ENCODE data around the gene DIAPH3.

DIAPH3 gene

GRCh38 chr13:59659981-59660380 is 503.7 kb downstream of the DIAPH3 start:
- DNase-seq: no peak

- no peak for DNase-seq
These were observed 504.9 kb downstream of the DIAPH3 start for GRCh38 chr13:59658738-59659330.

DNA sequence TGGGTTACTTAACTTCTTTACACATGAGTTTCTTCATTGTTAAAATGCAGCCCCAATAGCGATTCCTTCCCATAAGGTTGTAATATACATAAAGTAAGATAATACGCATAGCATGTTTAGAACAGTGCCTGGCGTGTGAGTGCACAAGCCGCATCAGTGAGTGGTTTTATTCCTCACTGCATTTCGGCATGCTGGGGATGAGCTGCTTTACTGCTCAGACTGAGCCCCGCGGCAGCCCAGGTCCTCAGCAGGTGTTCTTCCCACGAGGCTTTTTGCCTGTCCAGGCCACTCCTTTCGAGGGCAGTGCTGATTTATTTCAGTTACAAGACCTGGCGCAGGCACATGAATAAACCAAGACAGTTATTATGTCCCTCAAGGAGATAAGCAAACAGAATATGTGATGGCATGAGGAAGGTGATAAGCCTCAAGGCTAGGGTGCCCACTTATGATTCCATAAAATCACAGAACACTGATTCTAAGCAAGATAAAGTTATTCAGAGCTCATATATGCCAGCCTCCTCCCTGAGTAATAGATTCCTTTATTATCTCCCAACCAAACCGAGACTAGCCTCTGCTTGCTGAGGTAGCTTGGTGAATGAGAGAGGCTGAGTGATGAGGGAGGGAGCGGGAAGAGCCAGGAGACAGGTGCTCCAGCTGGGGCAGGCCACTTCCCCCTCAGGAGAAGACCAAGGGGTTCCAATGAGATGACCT is 505.5 kb downstream of the DIAPH3 start:
- no peak for DNase-seq

DNA sequence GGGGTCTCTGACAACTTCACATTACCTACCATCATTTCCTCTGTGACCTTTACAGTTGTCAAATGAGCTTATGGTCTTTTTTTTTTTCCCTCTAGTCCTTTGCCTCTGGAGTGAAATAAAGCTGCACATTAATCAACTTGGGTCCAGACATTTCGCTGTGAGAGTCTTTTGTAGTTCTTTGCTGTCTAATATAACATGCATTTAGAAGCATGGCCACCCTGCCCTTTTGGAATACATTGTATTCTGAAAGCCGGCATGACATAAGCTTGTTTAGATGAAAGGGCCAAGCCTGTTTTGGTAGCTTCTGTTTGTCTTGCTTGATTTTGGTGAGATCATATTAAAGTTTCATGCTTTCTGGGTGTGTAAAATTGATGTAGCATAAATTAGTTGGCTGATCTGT is 509.8 kb downstream of the DIAPH3 start:
- no peak for DNase-seq

GRCh38 chr13:59651479-59651878 is 512.2 kb downstream of the DIAPH3 start:
- no peak for DNase-seq

- DNase-seq: no peak
These were observed 519.7 kb downstream of the DIAPH3 start for GRCh38 chr13:59643906-59644626.

DNA sequence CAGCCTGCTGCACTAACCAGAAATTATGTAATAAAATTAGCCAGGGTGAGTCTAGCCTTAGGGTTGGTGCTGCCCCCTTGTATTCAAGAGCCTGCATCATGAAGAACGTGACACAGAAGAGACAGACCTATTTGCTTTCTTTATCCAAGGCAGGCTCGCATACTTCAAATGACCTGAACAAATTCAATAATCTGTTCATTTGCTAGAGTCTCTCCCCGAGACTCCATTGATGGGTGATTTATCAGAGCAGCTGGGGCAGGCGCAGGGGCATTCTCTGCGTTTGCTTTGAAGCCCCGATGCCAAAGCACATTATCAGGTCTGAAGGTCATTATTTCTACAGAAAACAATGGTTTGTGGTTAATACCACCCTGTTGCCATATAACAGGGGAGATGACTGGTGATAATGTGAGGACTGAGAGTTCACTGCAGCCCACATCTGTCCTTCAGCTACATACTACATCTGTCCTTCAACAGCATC is 520.3 kb downstream of the DIAPH3 start:
- no peak for DNase-seq

- DNase-seq: no peak
These were observed 521.9 kb downstream of the DIAPH3 start for GRCh38 chr13:59641817-59642216.

DNA sequence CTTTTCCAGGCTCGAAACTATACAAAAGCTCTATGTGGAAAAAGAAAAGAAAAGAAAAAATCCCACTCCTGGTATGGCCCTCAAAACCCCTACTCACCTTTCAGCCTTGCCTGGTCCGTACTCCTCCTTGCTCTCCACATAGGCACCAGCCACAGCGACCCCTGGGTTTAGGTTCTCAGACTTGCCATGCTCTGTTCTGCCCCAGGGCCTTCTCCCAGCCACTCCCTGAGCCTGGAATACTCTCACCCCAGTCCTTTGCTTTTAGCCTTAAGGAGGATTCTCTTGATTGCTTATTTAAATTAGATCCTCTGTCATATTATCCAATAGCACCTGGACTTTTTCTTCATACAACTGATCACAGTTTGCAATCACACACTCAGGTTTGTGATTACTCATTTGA is 522.5 kb downstream of the DIAPH3 start:
- no peak for DNase-seq

- no peak for DNase-seq
These were observed 525.3 kb downstream of the DIAPH3 start for GRCh38 chr13:59638404-59638803.

- no peak for DNase-seq
These were observed 528.1 kb downstream of the DIAPH3 start for GRCh38 chr13:59635589-59635988.

DNA sequence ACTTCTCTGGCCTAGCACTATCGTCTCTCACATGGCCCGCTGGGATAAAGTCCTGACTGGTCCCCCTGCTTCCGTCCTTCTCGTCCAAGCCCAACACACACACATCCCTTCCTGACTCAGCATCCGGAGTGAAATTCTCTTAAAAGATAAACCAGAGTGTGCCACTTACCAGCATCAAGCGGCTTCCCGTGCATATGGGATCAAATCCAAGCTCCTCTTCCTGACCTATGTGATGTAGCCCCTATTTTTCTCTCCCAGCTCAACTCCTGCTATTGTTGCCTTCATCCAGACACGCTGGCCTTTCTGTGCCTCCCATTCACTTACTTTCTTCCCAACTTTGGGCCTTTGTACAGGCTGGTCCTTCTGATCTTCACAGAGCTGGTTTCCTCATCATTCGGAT is 530.4 kb downstream of the DIAPH3 start:
- no peak for DNase-seq

GRCh38 chr13:59631271-59631670 is 532.5 kb downstream of the DIAPH3 start:
- DNase-seq: no peak

GRCh38 chr13:59625111-59625510 is 538.6 kb downstream of the DIAPH3 start:
- no peak for DNase-seq

DNA sequence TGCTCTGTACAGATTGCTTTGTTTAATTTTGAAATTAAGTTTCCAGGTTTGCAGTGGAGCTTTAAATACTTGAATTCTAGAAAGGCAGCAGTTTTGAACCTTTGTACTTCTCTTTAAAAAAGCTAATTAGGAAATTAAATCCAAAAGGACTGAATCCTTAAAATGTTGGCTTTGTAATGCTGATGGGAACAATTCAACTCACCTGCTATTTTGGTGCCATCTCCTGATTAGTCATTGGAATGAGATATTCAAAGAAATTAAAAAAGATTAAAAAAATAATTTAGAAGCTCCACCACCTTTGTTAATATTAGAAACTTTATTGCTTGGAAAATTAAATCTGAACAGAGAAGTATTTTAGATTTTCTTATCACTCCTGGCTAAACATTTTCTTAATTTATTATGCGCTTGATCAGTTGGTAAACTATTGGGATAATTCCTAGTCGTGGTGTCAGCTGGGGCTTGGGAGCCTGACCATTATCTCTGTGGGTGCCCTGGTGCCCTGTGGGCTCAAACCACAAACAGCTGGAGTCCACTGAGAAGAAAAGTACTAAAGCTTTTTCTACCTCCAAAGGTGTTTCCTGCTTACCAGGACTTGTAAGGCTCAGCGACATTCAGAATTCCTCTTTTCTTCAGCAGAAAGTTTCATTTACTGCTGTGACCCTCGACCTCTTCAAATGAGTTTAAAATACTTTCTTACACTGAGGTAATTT is 540.4 kb downstream of the DIAPH3 start:
- no peak for DNase-seq

DNA sequence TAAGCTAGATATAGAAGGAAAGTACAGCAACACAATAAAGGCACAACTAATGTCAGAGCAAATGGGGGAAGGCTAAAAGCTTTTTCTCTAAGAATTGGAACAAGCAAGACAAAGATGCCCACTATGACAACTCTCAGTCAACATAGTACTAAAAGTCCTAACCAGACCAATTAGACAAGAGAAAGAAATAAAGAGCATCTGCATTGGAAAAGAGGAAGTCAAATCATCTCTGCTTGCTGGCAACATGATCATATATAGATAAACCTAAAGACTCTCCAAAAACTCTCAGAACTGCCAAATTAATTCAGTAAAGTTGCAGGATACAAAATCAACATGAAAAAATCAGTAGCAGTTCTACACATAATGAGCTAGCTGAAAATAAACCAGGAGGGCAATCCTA is 542.0 kb downstream of the DIAPH3 start:
- DNase-seq: no peak

Measured in CD4-positive, alpha-beta T cell treated with Interleukin-17A for 4 hours (primary cell).